HCT116 (cell line): Measurements from ENCODE around the gene SNX13. TPM values are rescaled to one million over a fixed set of nuclear protein-coding genes. Genes with fewer than 3 reads are reported as not detected.

ENCODE experiments used
- ATAC-seq: fragments of 200-7000 bp; cut with Tn5 transposase; 2 replicates; pipeline ENCODE4 v1.9.1; 2020; ENCODE audit warnings: mild to moderate bottlenecking, moderate library complexity
- BruUV-seq: library from RNA; stranded (reverse); fragments of 400-500 nt; replicated peaks from 2 replicates; lab custom pipeline; 2021; lab: Mats Ljungman, UMichigan
- CTCF ChIA-PET: fragments of 300-600 bp; sonication (Branson Sonifier 250); formaldehyde crosslinking; loops from one replicate; lab custom pipeline; 2021; ENCODE audit warnings: antibody characterized with exemption; lab: Charles Lee
- POLR2A ChIA-PET: fragments of 300-600, 350-600 bp; sonication (Branson Sonifier 250); formaldehyde crosslinking; loops from one replicate; lab custom pipeline; 2021; ENCODE audit warnings: antibody characterized with exemption; lab: Charles Lee
- RAD21 ChIA-PET, 2 experiments: fragments of 300-600 bp; sonication (Branson Sonifier 250); formaldehyde crosslinking; loops; one replicate each; lab custom pipeline; 2023; ENCODE audit warnings: low total read pairs in 2 of 2; ENCODE audit not compliant: uncharacterized antibody in 2 of 2, unreplicated experiment in 2 of 2, low non-redundant PET in 1 of 2; lab: Charles Lee
- DNase-seq: peaks from one replicate; pipeline ENCODE4 v3.0.0-alpha.2; 2010; ENCODE audit warnings: low read depth, low spot score
- H2AFZ ChIP-seq: fragments of 200-600 bp; shearing (Covaris generic), sonication (generic); 2 replicates; pipeline ENCODE4 v1.6.1; 2017; ENCODE audit warnings: low read depth, mixed run types, mixed read lengths, antibody characterized with exemption, low read length; ENCODE audit not compliant: poor library complexity, severe bottlenecking
- H3K27ac ChIP-seq: 2 replicates; pipeline ENCODE4 v1.5.1; 2012; ENCODE audit warnings: low read depth, low read length
- H3K27me3 ChIP-seq: fragments of 200-600 bp; sonication (generic); 2 replicates; pipeline ENCODE4 v1.6.1; 2016; ENCODE audit warnings: mixed run types, low read length, mixed read lengths; ENCODE audit not compliant: insufficient read depth
- H3K36me3 ChIP-seq, 2 experiments: fragments of 200-500 bp in 1 of 2; fragments of 200-600 bp in 1 of 2; sonication (Bioruptor generic) in 1 of 2; sonication (generic) in 1 of 2; 2 replicates each; pipeline versions ENCODE4 v1.5.1 to v1.6.1; 2014 to 2016; ENCODE audit warnings: low read length in 2 of 2, inconsistent platforms in 1 of 2, mixed read lengths in 1 of 2, mixed run types in 1 of 2; ENCODE audit not compliant: insufficient read depth in 2 of 2, control insufficient read depth in 1 of 2
- H3K4me1 ChIP-seq, 2 experiments: fragments of 200-600 bp in 1 of 2; sonication (generic) in 1 of 2; 2 replicates each; pipeline versions ENCODE4 v1.5.1 to v1.6.1; 2012 to 2017; ENCODE audit warnings: low read length in 2 of 2, inconsistent platforms in 1 of 2, mild to moderate bottlenecking in 1 of 2, mixed read lengths in 1 of 2, mixed run types in 1 of 2, moderate library complexity in 1 of 2; ENCODE audit not compliant: insufficient read depth in 2 of 2, control insufficient read depth in 1 of 2
- H3K4me2 ChIP-seq: fragments of 200-600 bp; sonication (generic); 2 replicates; pipeline ENCODE4 v1.6.1; 2017; ENCODE audit warnings: mixed run types, low read length, mixed read lengths
- H3K4me3 ChIP-seq, 2 experiments: fragments of 200-600 bp in 1 of 2; sonication (generic) in 1 of 2; replicated peaks in 1 of 2; 2 replicates each; pipeline ENCODE4 v1.5.1; 2011 to 2016; ENCODE audit warnings: low read length in 2 of 2, control low read depth in 1 of 2, low read depth in 1 of 2, mild to moderate bottlenecking in 1 of 2, mixed read lengths in 1 of 2, mixed run types in 1 of 2
- H3K79me2 ChIP-seq: fragments of 200-600 bp; sonication (generic); 2 replicates; pipeline ENCODE4 v1.6.1; 2017; ENCODE audit warnings: mild to moderate bottlenecking, mixed run types, low read length, moderate library complexity, mixed read lengths; ENCODE audit not compliant: insufficient read depth
- H3K9ac ChIP-seq: fragments of 200-600 bp; sonication (generic); 2 replicates; pipeline ENCODE4 v1.6.1; 2016; ENCODE audit warnings: low read length, mixed read lengths
- H3K9me2 ChIP-seq: fragments of 200-600 bp; sonication (generic), shearing (Covaris generic); 2 replicates; pipeline ENCODE4 v1.6.1; 2017; ENCODE audit warnings: mixed run types, mild to moderate bottlenecking, moderate library complexity; ENCODE audit not compliant: insufficient read depth
- H3K9me3 ChIP-seq, 2 experiments: fragments of 200-500 bp in 1 of 2; fragments of 200-600 bp in 1 of 2; sonication (Bioruptor generic) in 1 of 2; sonication (generic) in 1 of 2; 2 replicates each; pipeline ENCODE4 v1.6.1; 2014 to 2017; ENCODE audit warnings: low read length in 2 of 2, mixed read lengths in 2 of 2, inconsistent platforms in 1 of 2, low read depth in 1 of 2, mild to moderate bottlenecking in 1 of 2, mixed run types in 1 of 2, moderate library complexity in 1 of 2; ENCODE audit not compliant: control insufficient read depth in 1 of 2, insufficient read depth in 1 of 2
- H4K20me1 ChIP-seq: fragments of 200-600 bp; sonication (generic), shearing (Covaris generic); 2 replicates; pipeline ENCODE4 v1.6.1; 2017; ENCODE audit warnings: mixed run types, mild to moderate bottlenecking, moderate library complexity; ENCODE audit not compliant: insufficient read depth
- CBX3 ChIP-seq: IDR thresholded peaks from 2 replicates; pipeline ENCODE4 v1.6.1; 2012; ENCODE audit warnings: low read depth
- CEBPB ChIP-seq: IDR thresholded peaks from 2 replicates; pipeline ENCODE4 v1.6.1; 2012; ENCODE audit warnings: low read depth
- EGR1 ChIP-seq: IDR thresholded peaks from 2 replicates; pipeline ENCODE4 v1.6.1; 2012; ENCODE audit warnings: low read depth
- EZH2 ChIP-seq: fragments of 200-600 bp; sonication (generic); IDR thresholded peaks from 2 replicates; pipeline ENCODE4 v1.6.1; 2017; ENCODE audit warnings: antibody characterized with exemption, mixed run types
- EZH2phosphoT487 ChIP-seq: fragments of 200-600 bp; IDR thresholded peaks from 2 replicates; pipeline ENCODE4 v1.6.1; 2018; ENCODE audit warnings: antibody characterized with exemption, borderline replicate concordance
- FOSL1 ChIP-seq: IDR thresholded peaks from 2 replicates; pipeline ENCODE4 v1.6.1; 2012; ENCODE audit warnings: low read depth
- JUND ChIP-seq: IDR thresholded peaks from 2 replicates; pipeline ENCODE4 v1.6.1; 2012
- POLR2A ChIP-seq: IDR thresholded peaks from 2 replicates; pipeline ENCODE4 v1.7.0; 2011; ENCODE audit warnings: borderline replicate concordance; ENCODE audit not compliant: insufficient read depth, insufficient read length; ENCODE audit errors: extremely low read depth
- POLR2AphosphoS5 ChIP-seq: IDR thresholded peaks from 2 replicates; pipeline ENCODE4 v1.6.1; 2011; ENCODE audit warnings: mild to moderate bottlenecking, low read depth, low read length, moderate library complexity
- SRF ChIP-seq: IDR thresholded peaks from 2 replicates; pipeline ENCODE4 v1.6.1; 2012; ENCODE audit warnings: low read depth
- TCF7L2 ChIP-seq: IDR thresholded peaks from 2 replicates; pipeline ENCODE4 v1.7.0; 2011; ENCODE audit warnings: borderline replicate concordance, inconsistent platforms; ENCODE audit not compliant: insufficient read depth, insufficient read length; ENCODE audit errors: extremely low read depth
- YY1 ChIP-seq: IDR thresholded peaks from 2 replicates; pipeline ENCODE4 v1.6.1; 2011; ENCODE audit warnings: low read length, low read depth, moderate library complexity, mild to moderate bottlenecking; ENCODE audit not compliant: insufficient replicate concordance; ENCODE audit errors: extremely low read depth
- ZFX ChIP-seq: fragments of 450-650 bp; IDR thresholded peaks from 2 replicates; pipeline ENCODE4 v1.6.1; 2017
- ZNF274 ChIP-seq: fragments of 200-500 bp; sonication (Bioruptor generic); IDR thresholded peaks from 2 replicates; pipeline ENCODE4 v1.6.1; 2014; ENCODE audit warnings: mild to moderate bottlenecking, low read depth, low read length, inconsistent platforms
- intact Hi-C: fragments of 100-400 bp; cut with micrococcal nuclease; formaldehyde crosslinking; loops from 2 replicates; pipeline ENCODE4 v1.10.0; 2022
- total RNA-seq: library from RNA; stranded (reverse); gene quantifications from one replicate; pipeline ENCODE4 v1.2.1, GENCODE V29; 2021; ENCODE audit not compliant: unreplicated experiment
- TF ChIP-seq, protein P1 (sequence below): IDR thresholded peaks from 2 replicates; pipeline ENCODE4 v1.6.1; 2012
- TF ChIP-seq, protein P2 (sequence below): IDR thresholded peaks from 2 replicates; pipeline ENCODE4 v1.6.1; 2012
- TF ChIP-seq, protein P3 (sequence below): IDR thresholded peaks from 2 replicates; pipeline ENCODE4 v1.6.1; 2011; ENCODE audit warnings: mild to moderate bottlenecking, low read length, moderate library complexity; ENCODE audit not compliant: insufficient replicate concordance; ENCODE audit errors: extremely low read depth

The SNX13 gene
- total RNA-seq, 1 experiment from 2014 or later = 33.4 TPM

DNA sequence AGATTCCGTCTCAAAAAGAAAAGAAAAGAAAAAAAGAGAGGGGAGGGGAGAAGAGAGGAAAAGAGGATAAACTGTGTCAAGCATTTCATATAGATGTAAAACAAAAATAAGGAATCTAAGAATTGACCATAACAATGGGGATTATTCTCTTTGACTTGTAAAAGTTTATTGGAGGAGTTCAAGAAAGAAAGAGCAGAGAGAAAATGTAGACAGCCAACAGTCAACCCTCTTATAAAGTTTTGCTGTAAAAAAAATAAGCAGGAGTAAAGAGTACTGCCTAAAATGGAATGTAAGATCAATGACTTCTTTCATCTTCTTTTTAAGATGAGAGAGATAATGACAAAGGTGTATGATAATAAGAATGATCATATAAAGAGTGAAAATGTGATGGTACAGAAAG lies 87.9 kb downstream of the SNX13 start:
- ChIA-PET POLR2A (no interaction called here), CTCF (no interaction called here), RAD21 (no interaction called here)
- no peaks in the 10 kb centered on the region for H3K9me2 ChIP-seq
- no peaks in the 10 kb centered on the region for H3K79me2 ChIP-seq
- intact Hi-C loops = no loop called here
- no TSS peak for BruUV-seq
- no peaks in the 10 kb centered on the region for H4K20me1 ChIP-seq
- H3K4me1 ChIP-seq = no peaks in the 10 kb centered on the region
- no peaks in the 10 kb centered on the region for H3K36me3 ChIP-seq
- DNase-seq = no peak
- H3K4me3 ChIP-seq = no peak overlapping the region
- ATAC-seq = no peak
- no peak overlapping the region for H3K27ac ChIP-seq
- H2AFZ ChIP-seq = no peak overlapping the region
- 0 out of 4 replicates have a peak, but pooled peaks cover 0 to 4% of the 10 kb centered on the region in 2 experiments for H3K9me3 ChIP-seq
- H3K4me2 ChIP-seq = no peak overlapping the region
- H3K27me3 ChIP-seq = no peaks in the 10 kb centered on the region
- H3K9ac ChIP-seq = no peak overlapping the region
- no peak for TF ChIP-seq YY1
- no peak for TF ChIP-seq SRF
- no peak for TF ChIP-seq CBX3
- TF ChIP-seq ZNF274 = no peak
- no peak for TF ChIP-seq POLR2AphosphoS5
- TF ChIP-seq EGR1 = no peak
- TF ChIP-seq EZH2 = no peak
- no peak for TF ChIP-seq JUND
- no peak for TF ChIP-seq EZH2phosphoT487
- TF ChIP-seq, protein P1, sequence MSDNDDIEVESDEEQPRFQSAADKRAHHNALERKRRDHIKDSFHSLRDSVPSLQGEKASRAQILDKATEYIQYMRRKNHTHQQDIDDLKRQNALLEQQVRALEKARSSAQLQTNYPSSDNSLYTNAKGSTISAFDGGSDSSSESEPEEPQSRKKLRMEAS = no peak
- TF ChIP-seq, protein P2, sequence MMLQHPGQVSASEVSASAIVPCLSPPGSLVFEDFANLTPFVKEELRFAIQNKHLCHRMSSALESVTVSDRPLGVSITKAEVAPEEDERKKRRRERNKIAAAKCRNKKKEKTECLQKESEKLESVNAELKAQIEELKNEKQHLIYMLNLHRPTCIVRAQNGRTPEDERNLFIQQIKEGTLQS = no peak
- no peak for TF ChIP-seq CEBPB
- TF ChIP-seq, protein P3, sequence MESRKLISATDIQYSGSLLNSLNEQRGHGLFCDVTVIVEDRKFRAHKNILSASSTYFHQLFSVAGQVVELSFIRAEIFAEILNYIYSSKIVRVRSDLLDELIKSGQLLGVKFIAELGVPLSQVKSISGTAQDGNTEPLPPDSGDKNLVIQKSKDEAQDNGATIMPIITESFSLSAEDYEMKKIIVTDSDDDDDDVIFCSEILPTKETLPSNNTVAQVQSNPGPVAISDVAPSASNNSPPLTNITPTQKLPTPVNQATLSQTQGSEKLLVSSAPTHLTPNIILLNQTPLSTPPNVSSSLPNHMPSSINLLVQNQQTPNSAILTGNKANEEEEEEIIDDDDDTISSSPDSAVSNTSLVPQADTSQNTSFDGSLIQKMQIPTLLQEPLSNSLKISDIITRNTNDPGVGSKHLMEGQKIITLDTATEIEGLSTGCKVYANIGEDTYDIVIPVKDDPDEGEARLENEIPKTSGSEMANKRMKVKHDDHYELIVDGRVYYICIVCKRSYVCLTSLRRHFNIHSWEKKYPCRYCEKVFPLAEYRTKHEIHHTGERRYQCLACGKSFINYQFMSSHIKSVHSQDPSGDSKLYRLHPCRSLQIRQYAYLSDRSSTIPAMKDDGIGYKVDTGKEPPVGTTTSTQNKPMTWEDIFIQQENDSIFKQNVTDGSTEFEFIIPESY = no peak
- no peak for TF ChIP-seq ZFX
- TF ChIP-seq FOSL1 = no peak
- TF ChIP-seq POLR2A = no peak
- no peak for TF ChIP-seq TCF7L2
